Activated CD8-positive, alpha-beta memory T cell treated with anti-CD3 and anti-CD28 coated beads, Interleukin-2, amount 10 ng/mL, durations not matched to agents 7 days and 5 days (primary cell): ENCODE measurements around the gene TOP2B. TPM values are rescaled to one million over a fixed set of nuclear protein-coding genes. Genes with fewer than 3 reads are reported as not detected.

ENCODE experiments used
- ATAC-seq: fragments of 150-1000 bp; cut with Tn5 transposase; one replicate; pipeline ENCODE4 v1.10.0; 2021; ENCODE audit warnings: moderate library complexity
- CTCF ChIA-PET: fragments of 350-600 bp; sonication (Branson Sonifier 250); formaldehyde crosslinking; loops from one replicate; lab custom pipeline; 2021; ENCODE audit warnings: antibody characterized with exemption; lab: Charles Lee
- DNase-seq: peaks from one replicate; pipeline ENCODE4 v3.0.0-alpha.2; 2020
- H3K27ac Mint-ChIP-seq: one replicate; pipeline ENCODE4 v1.8.0; 2021; ENCODE audit warnings: mild to moderate bottlenecking, mixed read lengths
- H3K27me3 Mint-ChIP-seq: one replicate; pipeline ENCODE4 v1.8.0; 2021; ENCODE audit warnings: mixed read lengths
- H3K36me3 Mint-ChIP-seq: one replicate; pipeline ENCODE4 v1.8.0; 2021; ENCODE audit warnings: mild to moderate bottlenecking, mixed read lengths
- H3K4me1 Mint-ChIP-seq: one replicate; pipeline ENCODE4 v1.8.0; 2021; ENCODE audit warnings: mixed read lengths
- H3K4me3 Mint-ChIP-seq: one replicate; pipeline ENCODE4 v1.8.0; 2021; ENCODE audit warnings: mild to moderate bottlenecking, moderate library complexity, mixed read lengths
- H3K9me3 Mint-ChIP-seq: one replicate; pipeline ENCODE4 v1.8.0; 2022; ENCODE audit warnings: low read depth, mixed read lengths
- total RNA-seq, 2 experiments: library from RNA; stranded (reverse); gene quantifications; one replicate each; pipeline ENCODE4 v1.2.3, GENCODE V29; 2021

Gene TOP2B
- total RNA-seq, 2 experiments from 2014 or later, result 107 to 128 TPM

GRCh38 chr3:25584011-25584789 lies 80.5 kb downstream of the TOP2B start:
- DNase-seq (no peak), ATAC-seq (no peak)
- H3K36me3 Mint-ChIP-seq, result no peaks in the 10 kb centered on the region
- no peak overlapping the region for H3K27ac Mint-ChIP-seq
- CTCF ChIA-PET, result no interaction called here
- H3K4me3 Mint-ChIP-seq, result no peak overlapping the region
- no peaks in the 10 kb centered on the region for H3K27me3 Mint-ChIP-seq
- H3K4me1 Mint-ChIP-seq, result no peaks in the 10 kb centered on the region
- no peaks in the 10 kb centered on the region for H3K9me3 Mint-ChIP-seq

- Mint-ChIP-seq H3K27me3 (peaks cover 3% of the 10 kb centered on the region), H3K4me1 (no peaks in the 10 kb centered on the region), H3K27ac (no peak overlapping the region), H3K36me3 (no peaks in the 10 kb centered on the region), H3K9me3 (no peaks in the 10 kb centered on the region), H3K4me3 (no peak overlapping the region)
- DNase-seq (no peak), ATAC-seq (no peak)
- CTCF ChIA-PET, result no interaction called here
These were observed 81.4 kb downstream of the TOP2B start for GRCh38 chr3:25583343-25583742.

GRCh38 chr3:25582242-25582641 lies 82.5 kb downstream of the TOP2B start:
- no peak overlapping the region for H3K27ac Mint-ChIP-seq
- no peak for ATAC-seq
- H3K9me3 Mint-ChIP-seq, result no peaks in the 10 kb centered on the region
- no peak overlapping the region for H3K4me3 Mint-ChIP-seq
- H3K36me3 Mint-ChIP-seq, result no peaks in the 10 kb centered on the region
- CTCF ChIA-PET, result no interaction called here
- no peaks in the 10 kb centered on the region for H3K4me1 Mint-ChIP-seq
- no peak for DNase-seq
- H3K27me3 Mint-ChIP-seq, result peaks cover 3% of the 10 kb centered on the region

- Mint-ChIP-seq H3K4me1 (no peaks in the 10 kb centered on the region), H3K27ac (no peak overlapping the region), H3K36me3 (no peaks in the 10 kb centered on the region), H3K4me3 (no peak overlapping the region), H3K27me3 (peaks cover 3% of the 10 kb centered on the region), H3K9me3 (no peaks in the 10 kb centered on the region)
- CTCF ChIA-PET, result no interaction called here
- ATAC-seq, result no peak
- DNase-seq, result no peak
These were observed 82.9 kb downstream of the TOP2B start for GRCh38 chr3:25581823-25582222.

GRCh38 chr3:25581335-25581734 lies 83.4 kb downstream of the TOP2B start:
- Mint-ChIP-seq H3K36me3 (no peaks in the 10 kb centered on the region), H3K27ac (no peak overlapping the region), H3K27me3 (peaks cover 3% of the 10 kb centered on the region), H3K4me1 (no peaks in the 10 kb centered on the region), H3K9me3 (no peaks in the 10 kb centered on the region), H3K4me3 (no peak overlapping the region)
- CTCF ChIA-PET, result no interaction called here
- ATAC-seq (no peak), DNase-seq (no peak)

GRCh38 chr3:25580534-25580933 lies 84.2 kb downstream of the TOP2B start:
- Mint-ChIP-seq H3K27me3 (peaks cover 3% of the 10 kb centered on the region), H3K4me3 (no peak overlapping the region), H3K4me1 (no peaks in the 10 kb centered on the region), H3K9me3 (no peaks in the 10 kb centered on the region), H3K27ac (no peak overlapping the region), H3K36me3 (no peaks in the 10 kb centered on the region)
- CTCF ChIA-PET, result no interaction called here
- DNase-seq (no peak), ATAC-seq (no peak)

GRCh38 chr3:25578059-25578458 lies 86.6 kb downstream of the TOP2B start:
- ATAC-seq (no peak), DNase-seq (no peak)
- Mint-ChIP-seq H3K27me3 (peaks cover 3% of the 10 kb centered on the region), H3K27ac (no peak overlapping the region), H3K9me3 (no peaks in the 10 kb centered on the region), H3K4me1 (no peaks in the 10 kb centered on the region), H3K4me3 (no peak overlapping the region), H3K36me3 (no peaks in the 10 kb centered on the region)
- CTCF ChIA-PET, result no interaction called here

- no peak overlapping the region for H3K27ac Mint-ChIP-seq
- ATAC-seq (no peak), DNase-seq (no peak)
- H3K4me1 Mint-ChIP-seq, result no peaks in the 10 kb centered on the region
- no peak overlapping the region for H3K4me3 Mint-ChIP-seq
- CTCF ChIA-PET, result no interaction called here
- H3K9me3 Mint-ChIP-seq, result no peaks in the 10 kb centered on the region
- no peaks in the 10 kb centered on the region for H3K36me3 Mint-ChIP-seq
- H3K27me3 Mint-ChIP-seq, result peaks cover 3% of the 10 kb centered on the region
These were observed 87.8 kb downstream of the TOP2B start for GRCh38 chr3:25576831-25577454.

- no peaks in the 10 kb centered on the region for H3K9me3 Mint-ChIP-seq
- CTCF ChIA-PET, result no interaction called here
These were observed 88.6 kb downstream of the TOP2B start for GRCh38 chr3:25576146-25576545.

GRCh38 chr3:25575001-25575400 lies 89.7 kb downstream of the TOP2B start:
- ATAC-seq, result no peak
- CTCF ChIA-PET, result no interaction called here
- no peak overlapping the region for H3K27ac Mint-ChIP-seq
- H3K4me1 Mint-ChIP-seq, result no peaks in the 10 kb centered on the region
- no peak overlapping the region for H3K4me3 Mint-ChIP-seq
- no peak for DNase-seq
- no peaks in the 10 kb centered on the region for H3K9me3 Mint-ChIP-seq
- peaks cover 3% of the 10 kb centered on the region for H3K27me3 Mint-ChIP-seq
- H3K36me3 Mint-ChIP-seq, result no peaks in the 10 kb centered on the region

More at GRCh38 chr3:25576146-25576545, 88.6 kb downstream of the TOP2B start:
- Mint-ChIP-seq H3K27ac (no peak overlapping the region), H3K4me1 (no peaks in the 10 kb centered on the region), H3K36me3 (no peaks in the 10 kb centered on the region), H3K4me3 (no peak overlapping the region), H3K27me3 (peaks cover 3% of the 10 kb centered on the region)
- no peak for DNase-seq
- no peak for ATAC-seq

GRCh38 chr3:25574172-25574765 lies 90.4 kb downstream of the TOP2B start:
- H3K9me3 Mint-ChIP-seq, result no peaks in the 10 kb centered on the region
- peaks cover 3% of the 10 kb centered on the region for H3K27me3 Mint-ChIP-seq
- no peaks in the 10 kb centered on the region for H3K36me3 Mint-ChIP-seq
- no peak overlapping the region for H3K4me3 Mint-ChIP-seq
- DNase-seq (no peak), ATAC-seq (no peak)
- CTCF ChIA-PET, result no interaction called here
- H3K4me1 Mint-ChIP-seq, result no peaks in the 10 kb centered on the region
- H3K27ac Mint-ChIP-seq, result no peak overlapping the region

GRCh38 chr3:25573386-25574171 lies 91.1 kb downstream of the TOP2B start:
- Mint-ChIP-seq H3K27ac (no peak overlapping the region), H3K9me3 (no peaks in the 10 kb centered on the region), H3K4me3 (no peak overlapping the region), H3K27me3 (peaks cover 3% of the 10 kb centered on the region), H3K36me3 (no peaks in the 10 kb centered on the region), H3K4me1 (no peaks in the 10 kb centered on the region)
- no peak for ATAC-seq
- no peak for DNase-seq
- CTCF ChIA-PET, result no interaction called here

- Mint-ChIP-seq H3K36me3 (no peaks in the 10 kb centered on the region), H3K9me3 (no peaks in the 10 kb centered on the region), H3K27me3 (no peaks in the 10 kb centered on the region), H3K27ac (no peak overlapping the region), H3K4me1 (no peaks in the 10 kb centered on the region), H3K4me3 (no peak overlapping the region)
- no peak for ATAC-seq
- CTCF ChIA-PET, result no interaction called here
- DNase-seq, result no peak
These were observed 91.8 kb downstream of the TOP2B start for GRCh38 chr3:25572919-25573385.
